ENCODE measurements around the gene CENPVL3. TPM values are rescaled to one million over a fixed set of nuclear protein-coding genes. Genes with fewer than 3 reads are reported as not detected.
A peak's percentile ranks its signal among the peaks of the same experiment; 100 is the strongest.

The CENPVL3 gene
- total RNA-seq, 1 donor from 2014 or later: not detected

DNA sequence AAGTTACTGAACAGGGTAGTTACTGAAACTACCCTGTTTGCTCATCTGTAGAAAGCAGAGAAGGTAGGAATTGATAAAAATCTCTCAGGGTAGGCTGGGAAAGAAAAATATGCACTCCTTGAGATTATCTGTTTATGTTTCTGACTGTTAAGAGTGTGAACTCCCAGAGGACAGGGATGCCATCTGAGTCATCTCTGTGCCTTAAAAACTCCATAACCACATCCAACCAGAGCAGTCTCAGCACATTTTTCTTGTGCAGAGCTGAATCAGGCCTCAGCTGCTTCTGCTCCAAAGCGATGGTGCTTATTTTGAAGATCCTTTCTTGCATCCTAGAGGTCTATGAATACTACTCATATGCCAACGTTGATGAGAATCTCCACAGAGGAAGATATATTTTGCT lies 9.9 kb downstream of the CENPVL3 start:
- TF ChIP-seq CTCF (IDR thresholded peaks at IDR 0.05; ENCODE audit: insufficient read depth, low read length, severe bottlenecking): no peak
- FAIRE-seq: no peak
- DNase-seq (ENCODE audit: low read depth): no peak
- H3K4me3 ChIP-seq (ENCODE audit: low read depth, low read length): no peak overlapping the region
- H3K27me3 ChIP-seq (ENCODE audit: control insufficient read depth, insufficient read depth, low read length): no peaks in the 10 kb centered on the region
- H3K36me3 ChIP-seq (ENCODE audit: control insufficient read depth, insufficient read depth, low read length): no peaks in the 10 kb centered on the region

GRCh38 chrX:51608126-51608525 lies 10.6 kb downstream of the CENPVL3 start:
- DNase-seq (ENCODE audit: low read depth): peak; percentile 19
- FAIRE-seq: no peak
- H3K27me3 ChIP-seq (ENCODE audit: control insufficient read depth, insufficient read depth, low read length): no peaks in the 10 kb centered on the region
- TF ChIP-seq CTCF (IDR thresholded peaks at IDR 0.05; ENCODE audit: insufficient read depth, low read length, severe bottlenecking): no peak
- H3K4me3 ChIP-seq (ENCODE audit: low read depth, low read length): no peak overlapping the region
- no peaks in the 10 kb centered on the region for H3K36me3 ChIP-seq (ENCODE audit: control insufficient read depth, insufficient read depth, low read length)

- FAIRE-seq (no peak), DNase-seq (ENCODE audit: low read depth) (no peak)
- no peaks in the 10 kb centered on the region for H3K27me3 ChIP-seq (ENCODE audit: control insufficient read depth, insufficient read depth, low read length)
These were observed 12.3 kb downstream of the CENPVL3 start for GRCh38 chrX:51606446-51606845.

DNA sequence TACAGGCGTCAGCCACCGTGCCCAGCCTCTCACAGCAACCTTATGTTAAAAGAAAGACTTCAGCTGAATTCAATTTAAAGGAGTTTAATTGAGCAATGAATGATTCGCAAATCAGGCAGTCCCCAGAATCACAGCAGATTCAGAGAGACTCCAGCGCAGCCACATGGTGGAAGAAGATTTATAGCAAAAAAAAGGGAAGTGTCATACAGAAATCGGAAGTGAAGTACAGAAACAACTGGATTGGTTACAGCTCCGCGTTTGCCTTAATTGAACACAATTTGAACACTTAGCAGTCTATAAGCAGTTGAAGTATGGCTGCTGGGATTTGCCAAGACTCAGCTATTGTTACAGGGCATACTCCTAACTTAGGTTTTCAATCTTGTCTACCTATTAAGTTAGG lies 19.8 kb downstream of the CENPVL3 start:
- H3K4me3 ChIP-seq (ENCODE audit: low read depth, low read length): no peak overlapping the region
- no peaks in the 10 kb centered on the region for H3K36me3 ChIP-seq (ENCODE audit: control insufficient read depth, insufficient read depth, low read length)
- no peak for TF ChIP-seq CTCF (IDR thresholded peaks at IDR 0.05; ENCODE audit: insufficient read depth, low read length, severe bottlenecking)
- FAIRE-seq (no peak), DNase-seq (ENCODE audit: low read depth) (no peak)
- H3K27me3 ChIP-seq (ENCODE audit: control insufficient read depth, insufficient read depth, low read length): no peaks in the 10 kb centered on the region

More at GRCh38 chrX:51606446-51606845, 12.3 kb downstream of the CENPVL3 start:
- no peak overlapping the region for H3K4me3 ChIP-seq (ENCODE audit: low read depth, low read length)
- H3K36me3 ChIP-seq (ENCODE audit: control insufficient read depth, insufficient read depth, low read length): no peaks in the 10 kb centered on the region
- no peak for TF ChIP-seq CTCF (IDR thresholded peaks at IDR 0.05; ENCODE audit: insufficient read depth, low read length, severe bottlenecking)

- H3K36me3 ChIP-seq (ENCODE audit: control insufficient read depth, insufficient read depth, low read length): no peaks in the 10 kb centered on the region
- DNase-seq (ENCODE audit: low read depth) (no peak), FAIRE-seq (no peak)
- H3K27me3 ChIP-seq (ENCODE audit: control insufficient read depth, insufficient read depth, low read length): no peaks in the 10 kb centered on the region
- TF ChIP-seq CTCF (IDR thresholded peaks at IDR 0.05; ENCODE audit: insufficient read depth, low read length, severe bottlenecking): no peak
- no peak overlapping the region for H3K4me3 ChIP-seq (ENCODE audit: low read depth, low read length)
These were observed 46.8 kb downstream of the CENPVL3 start for GRCh38 chrX:51571874-51572273.

GRCh38 chrX:51569561-51569960 lies 49.2 kb downstream of the CENPVL3 start:
- H3K27me3 ChIP-seq (ENCODE audit: control insufficient read depth, insufficient read depth, low read length): no peaks in the 10 kb centered on the region
- TF ChIP-seq CTCF (IDR thresholded peaks at IDR 0.05; ENCODE audit: insufficient read depth, low read length, severe bottlenecking): no peak
- FAIRE-seq (no peak), DNase-seq (ENCODE audit: low read depth) (peak; percentile 63)
- H3K4me3 ChIP-seq (ENCODE audit: low read depth, low read length): no peak overlapping the region
- H3K36me3 ChIP-seq (ENCODE audit: control insufficient read depth, insufficient read depth, low read length): no peaks in the 10 kb centered on the region
